Ovary (tissue), 3 donors: ENCODE results near the gene C16orf90.

Source experiments
- EP300 ChIP-seq: sonication (generic); formaldehyde crosslinking; IDR thresholded peaks from one replicate; pipeline ENCODE4 v1.6.1; 2017; ENCODE audit warnings: antibody characterized with exemption
- POLR2A ChIP-seq: fragments of 450-650 bp; IDR thresholded peaks from one replicate; pipeline ENCODE4 v1.6.1; 2017; ENCODE audit warnings: antibody characterized with exemption, mild to moderate bottlenecking, moderate library complexity
- TF ChIP-seq, protein P1 (sequence below), 3 donors: fragments of 450-650 bp in 2 of 3; fragments of 200-600 bp in 1 of 3; IDR thresholded peaks; one replicate each; pipeline versions ENCODE4 v1.5.1 to v1.8.0; 2016 to 2022; ENCODE audit warnings: antibody characterized with exemption in 3 of 3, mild to moderate bottlenecking in 1 of 3
- donor health status: DM: no; HTN: no; CAD: no.

GRCh38 chr16:3488801-3489200 lies 6.5 kb downstream of the C16orf90 start:
- TF ChIP-seq, protein P1, sequence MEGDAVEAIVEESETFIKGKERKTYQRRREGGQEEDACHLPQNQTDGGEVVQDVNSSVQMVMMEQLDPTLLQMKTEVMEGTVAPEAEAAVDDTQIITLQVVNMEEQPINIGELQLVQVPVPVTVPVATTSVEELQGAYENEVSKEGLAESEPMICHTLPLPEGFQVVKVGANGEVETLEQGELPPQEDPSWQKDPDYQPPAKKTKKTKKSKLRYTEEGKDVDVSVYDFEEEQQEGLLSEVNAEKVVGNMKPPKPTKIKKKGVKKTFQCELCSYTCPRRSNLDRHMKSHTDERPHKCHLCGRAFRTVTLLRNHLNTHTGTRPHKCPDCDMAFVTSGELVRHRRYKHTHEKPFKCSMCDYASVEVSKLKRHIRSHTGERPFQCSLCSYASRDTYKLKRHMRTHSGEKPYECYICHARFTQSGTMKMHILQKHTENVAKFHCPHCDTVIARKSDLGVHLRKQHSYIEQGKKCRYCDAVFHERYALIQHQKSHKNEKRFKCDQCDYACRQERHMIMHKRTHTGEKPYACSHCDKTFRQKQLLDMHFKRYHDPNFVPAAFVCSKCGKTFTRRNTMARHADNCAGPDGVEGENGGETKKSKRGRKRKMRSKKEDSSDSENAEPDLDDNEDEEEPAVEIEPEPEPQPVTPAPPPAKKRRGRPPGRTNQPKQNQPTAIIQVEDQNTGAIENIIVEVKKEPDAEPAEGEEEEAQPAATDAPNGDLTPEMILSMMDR (IDR thresholded peaks at IDR 0.05): no peak
- no peak for TF ChIP-seq EP300
- no peak for TF ChIP-seq POLR2A
